OCI-LY1 (cell line): Measurements from ENCODE around the gene ADCY2.

Source experiments
- EZH2 ChIP-seq: fragments of 200-600 bp; sonication (generic), shearing (Covaris generic); IDR thresholded peaks from 2 replicates; pipeline ENCODE4 v1.8.0; 2017; ENCODE audit warnings: borderline replicate concordance, mixed run types, mild to moderate bottlenecking, antibody characterized with exemption, low read length, moderate library complexity, mixed read lengths
- TF ChIP-seq, protein P1 (sequence below): fragments of 200-600 bp; sonication (generic), shearing (Covaris generic); IDR thresholded peaks from 2 replicates; pipeline ENCODE4 v1.5.1; 2017; ENCODE audit warnings: mild to moderate bottlenecking, antibody characterized with exemption, low read length, moderate library complexity, mixed read lengths

DNA sequence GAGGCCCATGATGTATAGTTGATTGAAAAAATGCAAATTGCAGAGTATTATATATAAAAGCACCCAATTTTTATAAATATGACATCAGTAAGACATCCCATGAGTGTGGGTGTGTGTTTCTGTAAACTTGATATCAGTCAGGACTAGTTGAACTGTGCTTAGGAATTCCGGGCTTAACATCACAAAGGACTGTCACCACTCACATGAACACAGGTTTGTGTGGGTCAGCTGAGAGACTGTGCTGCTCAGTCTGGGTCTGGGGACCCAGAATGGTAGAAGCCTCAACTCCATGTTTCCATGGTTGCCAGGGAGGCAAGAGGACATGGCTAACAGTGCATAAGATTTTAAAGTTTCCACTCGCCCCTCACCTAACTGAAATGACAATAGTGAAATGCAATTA lies 120.3 kb downstream of the ADCY2 start:
- TF ChIP-seq, protein P1, sequence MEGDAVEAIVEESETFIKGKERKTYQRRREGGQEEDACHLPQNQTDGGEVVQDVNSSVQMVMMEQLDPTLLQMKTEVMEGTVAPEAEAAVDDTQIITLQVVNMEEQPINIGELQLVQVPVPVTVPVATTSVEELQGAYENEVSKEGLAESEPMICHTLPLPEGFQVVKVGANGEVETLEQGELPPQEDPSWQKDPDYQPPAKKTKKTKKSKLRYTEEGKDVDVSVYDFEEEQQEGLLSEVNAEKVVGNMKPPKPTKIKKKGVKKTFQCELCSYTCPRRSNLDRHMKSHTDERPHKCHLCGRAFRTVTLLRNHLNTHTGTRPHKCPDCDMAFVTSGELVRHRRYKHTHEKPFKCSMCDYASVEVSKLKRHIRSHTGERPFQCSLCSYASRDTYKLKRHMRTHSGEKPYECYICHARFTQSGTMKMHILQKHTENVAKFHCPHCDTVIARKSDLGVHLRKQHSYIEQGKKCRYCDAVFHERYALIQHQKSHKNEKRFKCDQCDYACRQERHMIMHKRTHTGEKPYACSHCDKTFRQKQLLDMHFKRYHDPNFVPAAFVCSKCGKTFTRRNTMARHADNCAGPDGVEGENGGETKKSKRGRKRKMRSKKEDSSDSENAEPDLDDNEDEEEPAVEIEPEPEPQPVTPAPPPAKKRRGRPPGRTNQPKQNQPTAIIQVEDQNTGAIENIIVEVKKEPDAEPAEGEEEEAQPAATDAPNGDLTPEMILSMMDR: no peak
- no peak for TF ChIP-seq EZH2
